PFSK-1 (cell line): ENCODE results near the gene CAMKK2.

Experiments used
- FOXP2 ChIP-seq: optimal IDR thresholded peaks from 2 replicates; pipeline ENCODE3; 2011; ENCODE audit warnings: borderline replicate concordance, control low read depth, inconsistent platforms; ENCODE audit not compliant: insufficient read depth; ENCODE audit errors: extremely low read length, extremely low read depth
- POLR2AphosphoS5 ChIP-seq: IDR thresholded peaks from 2 replicates; pipeline ENCODE4 v1.6.1; 2012; ENCODE audit warnings: low read depth, mild to moderate bottlenecking, control low read depth, low read length, moderate library complexity
- REST ChIP-seq, 2 experiments: IDR thresholded peaks; 2 replicates each; pipeline versions ENCODE4 v1.6.1 to v1.8.0; 2011 to 2012; ENCODE audit warnings: low read depth in 2 of 2, low read length in 2 of 2, control low read depth in 1 of 2, inconsistent platforms in 1 of 2, mild to moderate bottlenecking in 1 of 2, moderate library complexity in 1 of 2; ENCODE audit not compliant: insufficient read depth in 1 of 2
- SIN3A ChIP-seq: IDR thresholded peaks from 2 replicates; pipeline ENCODE4 v1.6.1; 2012; ENCODE audit warnings: mild to moderate bottlenecking, low read length, moderate library complexity, borderline replicate concordance; ENCODE audit not compliant: insufficient read depth
- TAF1 ChIP-seq: IDR thresholded peaks from 2 replicates; pipeline ENCODE4 v1.6.1; 2012; ENCODE audit warnings: low read length, control low read depth, borderline replicate concordance; ENCODE audit not compliant: insufficient read depth

CAMKK2 gene

DNA sequence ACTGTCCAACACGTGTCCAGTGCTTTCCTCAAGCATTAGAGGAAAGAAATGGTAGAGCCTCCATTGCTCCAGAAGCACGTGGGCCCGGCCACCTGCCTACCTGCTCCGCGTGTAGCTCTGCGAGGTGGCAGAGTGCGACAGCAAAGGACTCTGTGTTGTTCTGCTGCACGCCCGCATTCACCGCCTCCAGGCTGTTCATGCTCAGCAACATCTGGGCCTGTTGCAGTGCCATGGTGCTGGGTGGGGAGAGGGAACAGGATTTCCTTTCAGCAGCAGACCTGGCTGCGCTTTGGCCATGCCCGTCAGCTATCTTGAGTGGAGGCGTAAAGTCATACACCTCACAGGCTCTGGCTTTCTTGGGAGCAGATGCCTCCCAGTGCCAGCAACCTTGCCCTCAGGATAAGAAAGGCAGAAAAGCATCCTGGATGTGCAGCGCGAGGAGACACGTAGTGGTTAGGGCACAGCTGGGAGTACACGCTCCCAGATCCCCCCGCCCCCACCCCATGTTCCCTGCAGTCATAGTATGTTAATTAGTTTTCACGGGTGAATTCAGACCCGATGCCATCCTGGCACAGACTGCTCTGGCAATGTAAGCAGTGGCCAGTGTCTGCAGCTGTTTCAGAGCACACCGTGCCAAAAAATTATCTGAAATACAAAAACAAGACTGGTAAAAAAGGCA lies 30.6 kb upstream of the CAMKK2 start:
- TF ChIP-seq FOXP2 (no peak), SIN3A (no peak), TAF1 (no peak), POLR2AphosphoS5 (no peak), REST (IDR thresholded peaks at IDR 0.05; ENCODE audit: insufficient read depth in 1 of 2, low read depth in 2 of 2, low read length in 2 of 2) (no peak)

DNA sequence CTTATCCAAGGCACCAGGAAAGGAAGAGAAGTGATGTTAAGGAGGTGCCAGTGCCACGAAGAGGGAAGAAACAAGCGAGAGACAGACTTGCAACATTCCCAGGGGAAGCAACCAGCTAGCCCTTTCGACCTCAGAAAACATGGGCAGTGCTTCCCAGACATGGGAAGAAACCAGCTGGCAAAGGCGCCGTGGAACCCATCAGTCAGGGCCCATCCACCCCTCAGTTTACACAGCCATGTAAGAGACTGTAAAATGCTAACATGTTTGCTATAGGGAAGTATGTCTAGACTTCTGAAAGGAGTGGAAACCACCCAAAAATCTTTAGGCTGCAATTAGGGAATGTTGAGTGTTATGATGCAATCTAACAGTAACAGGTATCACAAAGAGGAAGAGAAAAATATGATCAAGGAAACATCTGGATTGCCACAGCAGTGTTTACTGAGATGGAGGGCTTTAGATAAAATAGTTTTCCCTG lies 29.4 kb upstream of the CAMKK2 start:
- TF ChIP-seq SIN3A (no peak), REST (IDR thresholded peaks at IDR 0.05; ENCODE audit: insufficient read depth in 1 of 2, low read depth in 2 of 2, low read length in 2 of 2) (no peak), POLR2AphosphoS5 (no peak), FOXP2 (no peak), TAF1 (no peak)

GRCh38 chr12:121323908-121324307 lies 27.4 kb upstream of the CAMKK2 start:
- TF ChIP-seq FOXP2 (no peak), SIN3A (no peak), POLR2AphosphoS5 (no peak)

DNA sequence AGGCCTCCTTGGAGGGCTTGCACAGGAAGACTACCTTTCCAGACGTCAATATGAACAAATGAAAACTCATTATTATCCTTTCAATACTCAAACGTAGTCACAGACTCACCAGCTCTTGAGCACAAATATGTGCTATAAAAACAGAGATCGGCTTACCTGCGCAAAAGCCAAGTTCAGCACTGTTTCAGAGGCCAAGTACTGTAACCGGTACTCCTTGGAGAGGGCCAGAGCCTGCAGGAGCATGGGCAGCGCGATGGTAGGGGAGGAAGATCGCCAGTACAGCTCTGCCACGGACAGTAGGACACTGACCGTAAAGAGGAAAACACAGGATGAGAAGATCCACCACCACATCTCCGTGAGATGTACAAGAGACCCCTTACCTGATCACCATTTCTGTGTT lies 21.6 kb upstream of the CAMKK2 start:
- TF ChIP-seq REST (IDR thresholded peaks at IDR 0.05; ENCODE audit: insufficient read depth in 1 of 2, low read depth in 2 of 2, low read length in 2 of 2) (no peak), SIN3A (no peak)

- TF ChIP-seq TAF1: no peak
- TF ChIP-seq REST (IDR thresholded peaks at IDR 0.05; ENCODE audit: insufficient read depth in 1 of 2, low read depth in 2 of 2, low read length in 2 of 2): no peak
- TF ChIP-seq SIN3A: no peak
- no peak for TF ChIP-seq POLR2AphosphoS5
Measured at GRCh38 chr12:121314431-121314830, 17.9 kb upstream of the CAMKK2 start.
